Cardiac fibroblast (primary cell): Measurements from ENCODE around the gene ZFP57.
A peak's percentile ranks its signal among the peaks of the same experiment; 100 is the strongest.

Experiments
- DNase-seq, 2 donors: peaks; one replicate each; pipeline versions ENCODE4 v3.0.0 to v3.0.0-alpha.2; 2010; ENCODE audit warnings: low read depth in 2 of 2
- H3K4me3 ChIP-seq, 2 donors: replicated peaks in 1 of 2; 1 replicate in 1 of 2; 2 replicates in 1 of 2; pipeline ENCODE4 v1.5.1; 2011; ENCODE audit warnings: low read depth in 2 of 2, low read length in 2 of 2, mild to moderate bottlenecking in 2 of 2, moderate library complexity in 1 of 2
- TF ChIP-seq, protein P1 (sequence below): IDR thresholded peaks from one replicate; pipeline ENCODE4 v1.5.1; 2011; ENCODE audit warnings: low read depth, mild to moderate bottlenecking, low read length, inconsistent platforms

ZFP57 gene

DNA sequence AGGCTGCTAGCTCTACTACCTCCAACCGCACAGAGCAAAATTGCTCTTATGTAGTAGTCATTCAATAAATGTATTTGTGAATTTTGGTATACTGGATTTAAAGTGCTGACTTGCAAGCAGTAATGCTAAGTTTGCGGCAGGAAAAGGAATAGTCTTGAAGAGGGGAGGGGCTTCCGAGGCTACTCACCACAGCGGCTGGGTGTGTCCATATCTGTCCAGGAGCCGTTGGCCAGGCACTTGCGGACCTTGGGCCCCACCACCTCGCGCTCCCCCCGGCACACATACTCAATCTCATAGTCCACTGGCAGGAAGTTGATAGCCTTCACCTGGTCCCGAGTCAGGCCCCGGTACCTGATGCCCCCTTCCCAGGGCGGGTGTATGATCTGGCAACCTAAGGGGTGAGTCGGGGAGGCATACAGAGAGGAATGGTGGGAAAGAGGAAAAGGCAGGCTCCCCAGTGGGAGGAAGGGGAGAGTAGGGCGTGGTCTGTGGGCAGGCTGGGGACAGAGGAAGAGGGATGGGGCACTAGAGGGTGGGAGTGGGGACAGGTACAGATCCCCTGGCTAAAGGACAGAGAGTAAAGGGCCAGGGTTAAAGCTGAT, 49.6 kb downstream of the ZFP57 start:
- peak in 1 of 2 donors; percentile 8 for DNase-seq
- TF ChIP-seq, protein P1, sequence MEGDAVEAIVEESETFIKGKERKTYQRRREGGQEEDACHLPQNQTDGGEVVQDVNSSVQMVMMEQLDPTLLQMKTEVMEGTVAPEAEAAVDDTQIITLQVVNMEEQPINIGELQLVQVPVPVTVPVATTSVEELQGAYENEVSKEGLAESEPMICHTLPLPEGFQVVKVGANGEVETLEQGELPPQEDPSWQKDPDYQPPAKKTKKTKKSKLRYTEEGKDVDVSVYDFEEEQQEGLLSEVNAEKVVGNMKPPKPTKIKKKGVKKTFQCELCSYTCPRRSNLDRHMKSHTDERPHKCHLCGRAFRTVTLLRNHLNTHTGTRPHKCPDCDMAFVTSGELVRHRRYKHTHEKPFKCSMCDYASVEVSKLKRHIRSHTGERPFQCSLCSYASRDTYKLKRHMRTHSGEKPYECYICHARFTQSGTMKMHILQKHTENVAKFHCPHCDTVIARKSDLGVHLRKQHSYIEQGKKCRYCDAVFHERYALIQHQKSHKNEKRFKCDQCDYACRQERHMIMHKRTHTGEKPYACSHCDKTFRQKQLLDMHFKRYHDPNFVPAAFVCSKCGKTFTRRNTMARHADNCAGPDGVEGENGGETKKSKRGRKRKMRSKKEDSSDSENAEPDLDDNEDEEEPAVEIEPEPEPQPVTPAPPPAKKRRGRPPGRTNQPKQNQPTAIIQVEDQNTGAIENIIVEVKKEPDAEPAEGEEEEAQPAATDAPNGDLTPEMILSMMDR: no peak
- peak overlapping the region; percentile 15 to 18 for H3K4me3 ChIP-seq

DNA sequence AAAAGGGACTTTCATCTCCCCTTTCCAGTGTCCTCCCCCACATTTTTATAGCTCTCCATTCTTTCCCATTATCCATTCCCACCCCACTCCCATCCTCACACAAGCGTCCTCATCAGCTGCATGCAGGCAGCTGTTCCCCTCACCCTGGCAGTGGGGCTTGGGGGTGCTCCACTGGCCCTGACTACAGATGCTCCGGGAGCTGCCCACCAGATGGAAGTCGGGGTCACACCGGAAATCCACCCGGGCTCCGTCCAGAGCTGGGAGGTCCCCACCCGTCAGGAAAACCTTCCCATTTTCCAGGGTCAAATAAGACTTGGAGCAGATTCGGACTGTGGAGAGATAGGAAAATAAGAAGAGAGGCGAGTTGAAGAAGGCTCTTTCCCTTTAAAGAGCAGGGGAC, 50.6 kb downstream of the ZFP57 start:
- DNase-seq: no peak
- TF ChIP-seq, protein P1: no peak
- no peak overlapping the region for H3K4me3 ChIP-seq

DNA sequence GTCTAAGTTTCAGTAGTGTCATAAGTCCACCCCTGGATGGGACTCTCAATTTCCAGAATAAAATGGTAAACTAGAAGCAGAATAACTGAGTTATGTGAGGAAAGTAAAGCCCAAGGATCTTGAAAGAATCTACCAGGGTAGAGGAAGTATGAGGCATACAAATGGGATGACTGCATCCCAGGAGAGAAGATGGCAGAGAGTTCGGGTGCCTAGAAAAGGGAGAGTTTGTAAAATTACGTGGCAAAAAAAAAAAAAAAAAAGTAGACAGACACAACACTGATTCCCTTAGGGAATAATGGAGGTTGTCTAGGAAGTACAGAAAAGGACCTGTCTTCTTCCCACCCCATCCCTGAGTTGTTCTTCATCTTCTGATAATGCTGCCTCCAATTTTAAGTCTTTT, 51.4 kb downstream of the ZFP57 start:
- H3K4me3 ChIP-seq: no peak overlapping the region
- peak in 1 of 2 donors; percentile 55 for DNase-seq
- TF ChIP-seq, protein P1: no peak

DNA sequence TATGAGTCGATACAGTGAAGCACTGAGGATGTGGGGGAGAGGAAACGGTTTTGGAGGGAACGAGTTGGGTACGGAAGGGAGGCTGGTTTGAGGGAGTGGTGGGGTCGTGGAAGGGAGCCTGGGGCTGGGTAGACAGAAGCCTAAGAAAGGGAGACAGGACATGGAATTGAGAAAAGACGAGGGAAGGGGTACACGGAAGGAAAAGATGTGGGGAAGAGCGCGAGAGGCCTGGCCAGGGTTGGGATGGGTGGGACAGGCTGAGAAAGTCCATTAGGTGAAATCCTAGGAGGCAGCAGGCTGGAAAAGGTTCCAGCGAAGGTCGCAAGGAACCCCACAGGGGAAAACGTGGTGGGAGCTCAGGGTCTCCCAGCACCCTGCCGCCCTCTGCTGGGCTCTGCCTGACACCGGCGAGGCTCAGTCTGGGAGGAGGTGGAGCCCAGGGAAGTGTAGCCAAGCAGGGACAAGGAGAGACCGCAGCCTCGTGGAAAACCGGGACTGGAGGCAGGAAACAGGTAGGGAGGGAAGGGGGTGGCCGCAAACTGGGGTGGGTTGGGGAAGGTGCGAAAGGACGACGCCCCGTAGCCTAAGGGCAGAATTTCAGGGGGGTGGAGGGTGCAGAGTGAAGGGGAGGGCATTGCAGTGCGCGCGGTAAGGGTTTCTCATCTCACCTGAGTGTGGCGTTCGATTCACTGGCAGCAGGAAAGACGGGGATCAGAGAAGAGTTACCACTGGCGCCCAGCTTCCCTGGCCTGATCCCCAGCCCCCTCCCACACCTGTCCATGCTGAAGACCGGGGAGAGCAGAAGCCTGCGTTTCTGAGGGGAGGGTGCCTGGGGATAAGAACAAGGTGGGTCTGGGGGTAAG, 52.3 kb downstream of the ZFP57 start:
- DNase-seq: peak; percentile 73 to 80
- TF ChIP-seq, protein P1: peak; percentile 92
- H3K4me3 ChIP-seq: peak overlapping the region; percentile 66 to 88

DNA sequence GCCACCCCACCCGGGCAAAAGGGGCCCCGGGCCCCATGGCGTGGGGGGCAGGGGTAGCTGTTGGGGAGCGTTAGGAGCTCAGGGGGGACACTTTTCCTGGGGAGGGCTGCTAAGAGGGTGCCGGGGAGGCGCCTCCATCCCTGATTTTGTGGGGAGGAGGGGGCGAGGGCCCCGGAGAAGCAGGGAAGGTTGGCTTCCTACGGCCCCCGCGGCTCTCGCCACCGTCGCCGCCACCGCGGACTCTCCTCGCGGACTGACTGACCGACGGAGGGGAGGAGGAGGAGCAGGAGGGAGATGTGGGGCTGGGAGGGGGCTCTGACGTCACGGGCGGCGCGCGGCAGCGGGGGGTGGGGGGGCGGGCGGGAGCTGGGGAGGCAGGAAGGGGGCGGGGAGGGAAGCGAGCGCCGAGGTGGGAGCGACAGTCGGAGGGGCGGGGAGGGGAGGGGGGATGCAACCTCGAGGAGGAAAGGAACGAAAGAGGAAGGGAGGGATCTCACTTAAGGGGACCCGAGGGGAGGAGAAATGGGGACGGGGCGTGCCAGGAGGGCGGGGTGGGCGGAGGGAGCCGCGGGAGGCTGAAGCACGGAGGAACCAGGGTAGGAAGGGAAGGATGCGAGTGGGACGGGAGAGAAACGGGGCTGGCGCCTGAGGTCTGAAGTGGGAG, 53.1 kb downstream of the ZFP57 start:
- TF ChIP-seq, protein P1: no peak

DNA sequence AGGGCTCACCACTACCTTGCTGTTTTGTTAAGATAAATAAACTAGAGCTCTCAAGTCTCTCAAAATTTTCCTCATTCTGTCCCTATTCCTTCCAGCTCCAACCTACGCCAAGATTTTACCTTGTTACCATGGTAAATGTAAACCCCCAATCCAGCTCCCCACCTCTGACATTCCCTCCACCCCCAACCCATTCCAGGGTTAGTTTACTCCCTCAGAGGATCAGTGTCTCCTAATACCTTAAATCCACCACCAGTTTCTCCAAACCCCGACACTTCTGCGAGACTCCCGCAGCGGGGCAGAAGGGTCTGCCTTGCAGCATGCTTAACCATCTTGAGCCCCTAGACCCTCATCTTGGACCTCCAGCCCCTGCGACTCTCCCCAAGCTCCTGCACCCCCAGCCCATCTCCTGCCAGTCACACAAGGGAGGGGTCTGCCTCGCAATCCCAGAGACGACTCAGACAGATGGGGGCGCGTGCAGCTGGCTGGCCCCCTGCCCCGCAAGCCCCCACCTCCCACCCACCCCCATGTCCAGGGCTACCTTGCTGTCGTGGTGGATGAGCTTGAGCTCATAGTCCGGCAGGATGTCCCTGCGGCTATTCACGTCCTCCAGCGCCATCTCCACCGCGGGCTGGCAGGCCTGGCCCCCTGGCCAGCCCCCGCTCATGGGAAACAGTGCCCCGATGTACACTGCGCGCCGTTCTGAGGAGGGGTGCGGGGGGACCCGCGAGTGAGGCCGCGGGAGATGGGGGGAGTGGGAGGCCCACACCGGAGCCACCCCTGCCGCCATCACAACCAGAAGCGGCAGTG, 53.8 kb downstream of the ZFP57 start:
- TF ChIP-seq, protein P1: no peak
- no peak for DNase-seq
- peak overlapping the region; percentile 66 to 88 for H3K4me3 ChIP-seq

More for the DNA sequence above, 53.1 kb downstream of the ZFP57 start:
- peak overlapping the region; percentile 66 to 88 for H3K4me3 ChIP-seq
- peak; percentile 84 to 95 for DNase-seq
